OCI-M2 (cell line): ENCODE measurements around the gene ACOT9.
"Not testable (repeated sequence)": the region's sequence is repeated elsewhere in the genome, so short reads cannot be mapped to it uniquely, and the experiment has no call there.

Experiments
- DNase-seq: peaks from one replicate; lab custom pipeline; 2025; ENCODE audit not compliant: unreplicated experiment; lab: John Stamatoyannopoulos, UW

Gene ACOT9

DNA sequence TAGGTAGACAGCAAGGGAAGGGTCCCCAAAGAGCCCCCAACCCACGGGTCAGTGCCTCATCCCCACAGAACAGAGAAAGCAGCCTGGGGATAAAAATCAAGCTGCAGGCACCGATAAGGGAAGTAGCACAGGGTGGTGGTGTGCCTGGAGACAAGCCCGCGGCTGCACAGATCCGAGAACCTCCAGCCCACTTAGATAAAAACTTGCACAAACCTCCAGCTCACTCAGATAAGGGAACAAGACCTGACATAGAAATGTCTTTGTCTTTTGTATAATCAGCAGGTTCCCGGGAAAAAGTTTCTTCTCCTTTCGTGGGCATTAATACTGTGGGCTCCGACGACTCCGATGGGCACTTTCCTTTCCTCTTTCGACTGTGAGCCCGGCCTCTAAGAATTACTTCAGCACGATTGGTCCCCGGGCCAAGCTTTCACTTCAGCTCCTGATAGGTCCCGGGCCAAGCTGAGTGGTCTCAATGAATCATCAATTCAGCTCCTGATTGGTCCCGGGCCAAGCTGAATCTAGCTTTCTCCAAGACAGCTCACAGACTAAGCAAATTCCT lies 43.4 kb downstream of the ACOT9 start:
- DNase-seq, result peak; percentile 52

DNA sequence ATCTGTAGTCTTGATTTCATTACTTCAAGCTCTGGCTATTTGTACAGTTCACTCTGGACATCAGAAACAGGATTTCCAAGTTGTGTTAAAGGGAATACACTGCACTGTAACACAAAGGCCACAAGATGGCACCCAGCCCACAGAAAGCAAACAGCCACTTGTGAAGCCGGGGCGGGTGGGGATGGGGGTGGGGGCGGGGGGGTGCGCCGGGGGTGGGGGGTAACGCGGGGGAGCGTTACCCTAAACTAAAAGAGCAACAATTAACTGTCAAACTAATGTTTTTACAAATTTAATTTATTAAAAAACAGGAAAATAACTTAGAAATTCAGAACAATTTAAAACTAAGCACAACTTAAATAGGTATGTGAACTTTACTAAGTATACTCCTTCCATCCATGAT lies 48.5 kb downstream of the ACOT9 start:
- DNase-seq, result no peak

DNA sequence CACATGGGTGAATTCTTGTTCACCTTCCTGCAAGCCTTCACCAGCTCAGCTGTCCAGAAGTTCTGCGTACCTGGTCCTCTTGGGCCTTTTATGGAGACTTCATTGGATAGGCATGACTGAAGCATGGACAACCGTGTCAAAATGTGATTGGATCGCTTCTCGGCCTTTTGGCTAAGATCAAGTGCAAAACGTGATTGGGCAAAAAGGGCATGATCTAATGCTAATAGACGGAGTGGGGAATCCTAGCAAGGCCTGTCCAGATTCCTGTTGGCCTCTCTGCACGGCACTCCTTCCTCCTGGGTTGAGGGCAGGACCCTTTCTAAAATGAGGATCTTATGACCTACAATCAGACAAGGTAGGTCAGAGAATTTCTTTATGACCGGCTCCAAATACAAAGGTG lies 50.9 kb downstream of the ACOT9 start:
- no peak for DNase-seq

DNA sequence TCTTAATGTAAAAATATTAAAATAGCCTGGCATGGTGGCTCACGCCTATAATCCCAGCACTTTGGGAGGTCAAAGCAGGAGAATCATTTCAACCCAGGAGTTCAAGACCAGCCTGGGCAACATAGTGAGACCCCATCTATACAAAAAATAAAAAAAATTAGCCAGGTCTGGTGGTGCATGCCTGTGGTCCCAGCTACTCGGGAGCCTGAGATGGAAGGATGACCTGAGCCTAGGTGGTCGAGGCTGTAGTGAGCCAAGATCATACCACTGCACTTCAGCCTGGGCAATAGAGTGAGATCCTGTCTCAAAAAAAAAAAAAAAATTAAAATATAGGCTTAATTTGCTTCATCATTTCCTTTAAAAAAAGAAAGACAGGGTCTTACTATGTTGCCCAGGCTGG lies 66.6 kb downstream of the ACOT9 start:
- DNase-seq, result not testable (repeated sequence)

DNA sequence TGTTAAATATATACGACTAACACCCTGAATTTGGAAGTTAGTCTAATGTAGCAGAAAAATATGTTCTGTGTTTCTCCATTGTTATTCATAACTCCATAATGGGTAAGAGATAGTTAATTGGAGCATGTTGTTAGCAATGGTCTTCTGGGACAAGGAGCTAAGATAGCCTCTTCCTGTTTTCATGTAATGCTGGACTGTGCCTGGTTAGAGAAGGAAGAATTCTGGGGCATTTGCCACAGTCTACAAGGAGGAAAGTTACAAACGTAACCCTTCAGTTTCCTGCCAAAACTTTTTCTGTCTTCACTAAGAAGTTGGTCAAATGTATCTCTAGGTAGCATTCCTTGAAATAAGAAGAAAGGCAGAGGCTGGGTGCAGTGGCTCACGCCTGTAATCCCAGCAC lies 70.0 kb downstream of the ACOT9 start:
- no peak for DNase-seq

DNA sequence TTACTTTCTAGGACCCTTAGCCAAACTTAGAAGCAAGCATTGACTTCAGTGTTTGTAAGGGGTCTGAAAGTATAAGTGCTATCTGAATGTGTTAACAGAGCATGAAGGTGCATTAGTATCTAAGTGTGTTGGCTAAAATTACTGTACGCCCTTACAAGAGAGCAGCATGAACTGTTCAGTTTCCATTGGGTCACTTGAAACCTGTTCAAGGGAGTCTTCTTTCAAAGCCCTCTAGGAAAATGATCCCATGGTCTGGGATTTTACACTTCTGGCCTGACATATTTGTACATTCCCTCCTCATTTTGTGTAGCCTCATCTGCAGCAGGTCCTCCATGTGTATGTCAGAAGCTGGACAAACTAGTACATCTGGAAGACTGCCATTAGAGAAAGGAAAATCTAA lies 72.5 kb downstream of the ACOT9 start:
- no peak for DNase-seq

DNA sequence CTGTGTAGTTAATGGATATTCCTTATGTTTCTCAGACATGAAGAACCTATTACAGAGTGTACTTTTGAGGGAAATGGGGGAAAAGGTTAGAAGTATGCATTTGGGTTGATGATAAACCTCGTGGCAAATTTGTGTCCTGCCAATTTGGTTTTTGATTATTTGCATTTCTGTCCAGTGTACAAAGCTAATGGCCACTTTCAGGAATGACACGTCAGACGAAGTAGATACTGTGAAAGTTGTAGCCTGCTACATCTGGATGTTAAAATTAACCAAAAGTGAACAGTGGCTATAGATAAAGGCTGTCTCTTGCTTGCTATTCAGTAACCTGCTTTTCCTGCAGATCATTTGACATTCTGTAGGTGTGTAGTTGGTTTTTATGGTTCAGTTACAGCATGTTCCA lies 74.7 kb downstream of the ACOT9 start:
- no peak for DNase-seq

DNA sequence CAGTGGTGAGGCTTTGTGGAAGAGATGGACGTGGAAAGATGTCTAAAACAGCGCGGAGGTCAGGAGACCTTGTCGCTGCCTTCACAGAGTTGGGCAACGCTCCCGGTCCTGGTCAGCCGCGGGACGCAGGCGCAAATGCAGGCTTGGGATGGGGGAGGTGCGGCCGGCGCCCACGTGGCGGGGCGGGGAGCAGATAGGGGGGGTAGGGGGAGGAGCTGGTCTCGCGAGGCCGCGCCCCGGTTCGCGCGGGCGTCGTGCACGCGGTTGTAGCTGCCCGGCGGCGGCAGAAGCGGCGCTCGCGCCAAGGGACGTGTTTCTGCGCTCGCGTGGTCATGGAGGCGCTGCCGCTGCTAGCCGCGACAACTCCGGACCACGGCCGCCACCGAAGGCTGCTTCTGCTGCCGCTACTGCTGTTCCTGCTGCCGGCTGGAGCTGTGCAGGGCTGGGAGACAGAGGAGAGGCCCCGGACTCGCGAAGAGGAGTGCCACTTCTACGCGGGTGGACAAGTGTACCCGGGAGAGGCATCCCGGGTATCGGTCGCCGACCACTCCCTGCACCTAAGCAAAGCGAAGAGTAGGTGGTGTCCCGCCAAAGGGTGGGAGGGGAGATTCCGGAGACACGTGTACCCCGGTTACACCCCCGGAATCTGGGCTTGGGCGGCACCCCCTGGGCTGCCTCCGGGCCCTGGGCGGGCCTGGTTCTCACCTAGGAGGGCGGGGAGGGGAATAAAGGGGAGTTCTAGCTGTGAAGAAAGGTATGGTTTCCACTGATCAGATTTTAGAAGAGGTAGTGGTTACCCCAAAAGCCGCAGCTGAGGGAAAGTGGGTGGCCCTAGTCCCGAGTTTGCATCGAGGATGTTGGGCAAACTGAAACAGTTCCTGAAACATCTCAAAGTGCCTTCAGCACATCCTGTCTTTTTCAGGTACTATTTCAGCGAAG lies 75.6 kb downstream of the ACOT9 start, which contains the start of gene PRDX4:
TSS of gene PRDX4 (plus strand) at position 255 of the 939 bp plus-strand sequence. CDS start at position 333, 78 bp downstream.
- DNase-seq, result peak; percentile 20

DNA sequence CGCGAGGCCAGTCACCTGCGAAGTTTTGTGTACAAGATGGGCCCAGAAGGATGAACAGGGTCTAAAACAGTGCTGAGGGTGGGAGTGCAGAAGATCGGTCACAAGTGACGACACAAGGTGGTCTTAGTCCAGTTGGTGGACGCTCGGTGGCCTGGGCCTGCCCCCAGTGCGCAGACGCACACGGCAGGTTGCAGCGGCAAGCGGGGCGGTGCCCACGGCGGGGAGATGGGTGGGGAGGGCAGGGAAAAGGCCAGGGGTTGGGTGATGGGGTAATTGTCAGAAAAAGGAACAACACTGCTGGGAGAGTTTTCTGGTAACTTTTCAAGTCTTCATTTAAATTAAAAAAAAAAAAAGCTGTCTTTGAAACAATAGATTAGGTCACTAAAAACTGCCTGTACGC lies 76.8 kb downstream of the ACOT9 start:
- no peak for DNase-seq

DNA sequence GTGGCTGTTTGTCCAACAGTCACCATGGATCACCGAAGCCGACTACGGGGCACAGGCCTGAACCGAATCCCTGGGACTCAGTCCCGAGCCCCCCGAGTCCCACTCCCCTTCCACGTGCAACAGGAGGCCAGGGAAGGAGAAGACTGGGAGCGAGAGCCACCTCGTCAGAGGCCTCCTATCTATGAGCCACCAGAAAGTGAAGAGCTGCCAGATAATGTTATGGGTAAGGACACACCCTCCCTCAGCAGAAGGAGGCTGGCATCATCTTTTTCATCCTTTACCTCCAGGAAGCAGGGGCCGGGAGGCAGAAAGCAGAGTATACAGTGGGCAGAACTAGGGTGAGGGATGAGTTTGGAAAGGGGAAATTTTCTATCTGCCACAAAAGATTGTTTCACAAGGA lies 78.6 kb downstream of the ACOT9 start:
- DNase-seq, result no peak

DNA sequence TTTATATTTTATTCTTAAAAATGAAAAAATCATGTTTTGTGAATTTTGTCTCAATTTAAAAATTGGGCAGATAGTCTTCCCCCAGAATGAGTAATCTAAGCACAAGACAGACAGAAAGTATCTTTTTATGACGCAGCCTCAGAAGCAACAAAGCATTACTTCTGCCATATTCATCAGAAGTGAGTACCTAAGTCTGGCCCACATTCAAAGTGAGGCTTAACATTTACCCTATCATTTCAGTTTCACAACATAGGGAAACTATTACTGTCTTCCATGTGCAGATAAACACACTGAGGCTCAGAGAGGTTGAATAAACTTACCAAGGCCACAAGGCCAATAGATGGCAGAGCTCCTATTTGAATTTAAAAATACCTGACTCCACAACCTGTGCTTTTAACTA lies 80.2 kb downstream of the ACOT9 start:
- no peak for DNase-seq

DNA sequence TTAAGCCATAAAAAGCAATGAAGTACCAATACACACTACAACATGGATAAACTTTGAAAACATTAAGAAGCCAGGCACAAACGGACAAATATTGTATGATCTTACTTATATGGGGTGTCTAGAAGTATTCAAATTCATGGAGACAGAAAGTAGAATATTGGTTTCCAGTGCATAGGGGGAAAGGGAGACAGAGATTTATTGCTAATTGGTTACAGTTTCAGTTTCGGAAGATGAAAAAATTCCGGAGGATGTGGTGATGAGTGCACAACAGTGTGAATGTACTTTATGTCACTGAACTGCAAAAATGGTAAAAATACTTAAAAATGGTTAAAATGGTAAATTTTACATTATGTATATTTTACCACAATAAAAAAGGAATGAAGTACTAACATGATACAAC lies 80.9 kb downstream of the ACOT9 start:
- no peak for DNase-seq

DNA sequence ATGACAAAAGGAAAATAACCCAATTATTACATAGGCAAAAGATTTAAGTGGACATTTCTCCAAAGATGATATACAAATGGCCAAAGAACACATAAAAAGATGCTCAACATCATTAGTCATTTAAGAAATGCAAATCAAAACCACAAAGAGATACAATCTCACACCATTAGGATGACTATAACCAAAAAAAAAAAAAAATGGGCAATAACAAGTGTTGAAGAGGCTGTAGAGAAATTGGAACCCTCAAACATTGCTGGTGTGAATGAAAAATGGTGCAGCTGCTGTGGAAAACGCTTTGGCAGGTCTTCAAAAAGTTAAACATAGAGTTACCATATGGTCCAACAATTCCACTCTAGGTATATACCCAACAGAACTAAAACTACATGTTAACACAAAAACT lies 81.4 kb downstream of the ACOT9 start:
- DNase-seq, result no peak

DNA sequence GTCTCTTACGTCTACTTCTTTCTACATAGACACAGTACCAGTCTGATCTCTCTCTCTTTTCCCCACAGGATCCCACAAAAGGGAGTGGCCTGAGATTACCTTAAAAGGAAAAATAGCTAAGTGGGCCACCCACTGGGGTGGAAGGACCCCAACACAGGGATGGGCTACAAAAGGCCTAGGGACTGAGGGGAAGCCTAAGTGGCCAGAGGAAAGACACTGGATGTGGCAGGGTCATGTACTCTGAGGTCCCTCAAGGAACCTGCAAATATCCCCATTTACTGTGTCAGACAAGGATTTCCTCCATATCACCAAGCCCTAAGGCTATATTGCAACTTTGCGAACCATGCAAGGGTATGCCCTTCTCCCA lies 82.3 kb downstream of the ACOT9 start:
- DNase-seq, result no peak

DNA sequence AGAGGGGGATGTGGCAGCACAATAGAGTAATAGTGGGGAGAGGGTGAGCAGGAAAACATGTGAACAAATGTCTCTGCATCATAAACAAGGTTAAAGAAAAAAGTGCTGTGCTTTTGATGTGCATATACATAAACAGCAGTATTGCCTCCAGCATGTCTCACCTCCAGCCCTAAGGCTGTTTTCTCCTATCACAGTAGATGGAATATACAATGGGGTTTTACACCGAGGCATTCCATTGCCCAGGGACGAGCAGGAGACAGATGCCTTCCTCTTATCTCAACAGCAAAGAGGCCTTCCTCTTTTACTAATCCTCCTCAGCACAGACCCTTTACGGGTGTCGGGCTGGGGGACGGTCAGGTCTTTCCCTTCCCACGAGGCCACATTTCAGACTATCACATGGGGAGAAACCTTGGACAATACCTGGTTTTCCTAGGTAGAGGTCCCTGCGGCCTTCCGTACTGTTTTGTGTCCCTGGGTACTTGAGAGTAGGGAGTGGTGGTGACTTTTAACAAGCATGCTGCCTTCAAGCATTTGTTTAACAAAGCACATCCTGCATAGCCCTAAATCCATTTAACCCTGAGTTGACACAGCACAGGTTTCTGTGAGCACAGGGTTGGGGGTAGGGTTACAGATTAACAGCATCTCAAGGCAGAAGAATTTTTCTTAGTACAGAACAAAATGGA lies 82.9 kb downstream of the ACOT9 start:
- not testable (repeated sequence) for DNase-seq

DNA sequence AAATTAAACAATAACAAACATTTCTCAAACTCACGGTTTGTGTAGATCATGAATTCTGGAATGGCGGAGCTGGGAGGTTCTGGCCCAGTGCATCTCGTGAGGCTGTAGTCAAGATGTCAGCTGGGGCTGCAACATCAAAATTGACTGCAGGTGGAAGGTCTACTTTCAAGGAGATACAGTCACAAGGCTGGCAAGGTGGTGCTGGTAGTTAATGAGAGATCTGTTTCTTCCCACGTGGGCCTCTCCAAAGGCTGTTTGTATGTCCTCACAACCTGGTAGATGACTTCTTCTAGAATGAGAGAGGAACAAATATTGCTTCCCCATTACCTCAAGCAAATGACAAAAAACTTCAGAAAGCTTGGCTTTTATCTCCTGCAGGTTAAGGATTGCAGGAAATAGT lies 83.7 kb downstream of the ACOT9 start:
- DNase-seq, result no peak

DNA sequence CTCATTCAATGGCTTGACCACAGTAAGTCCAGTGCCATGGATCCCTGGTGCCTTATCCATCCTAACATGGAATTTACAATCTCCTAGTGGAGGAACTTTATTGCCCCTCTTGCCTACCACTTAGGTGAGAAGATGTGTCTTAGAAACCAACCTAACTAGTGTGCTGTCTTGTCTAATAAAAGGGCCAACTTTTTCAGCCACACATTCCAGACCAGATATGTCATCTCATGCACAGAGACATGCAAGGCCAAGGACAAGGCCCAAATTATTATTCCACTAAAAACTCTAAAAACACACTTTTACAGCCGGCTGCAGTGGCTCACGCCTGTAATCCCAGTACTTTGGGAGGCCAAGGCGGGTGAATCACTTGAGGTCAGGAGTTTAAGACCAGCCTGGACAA lies 86.4 kb downstream of the ACOT9 start:
- DNase-seq, result no peak

DNA sequence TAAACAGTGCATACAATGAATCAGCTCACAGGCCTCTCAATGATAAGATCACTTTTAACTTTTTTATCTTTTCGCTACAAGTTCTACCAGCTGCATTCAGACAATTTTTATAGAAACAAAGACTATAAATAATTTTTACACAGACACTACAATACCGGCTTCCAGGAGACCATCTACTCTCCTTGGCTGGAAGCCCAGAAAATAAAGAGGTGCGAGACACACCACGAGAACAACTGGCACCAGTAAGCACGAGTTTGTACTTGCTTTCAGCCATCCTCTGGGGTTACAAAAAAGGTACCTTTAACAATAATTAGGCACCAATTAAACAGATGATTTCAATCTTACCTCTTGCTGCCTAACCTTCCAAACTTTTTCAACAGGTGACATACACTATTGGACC lies 87.0 kb downstream of the ACOT9 start:
- no peak for DNase-seq
